AG04450 (cell line): ENCODE data around the gene EYA4. TPM values are rescaled to one million over a fixed set of nuclear protein-coding genes. Genes with fewer than 3 reads are reported as not detected.

Source experiments
- CTCF ChIA-PET: fragments of 300-600, 350-600 bp; formaldehyde crosslinking; extraction: SDS; loops from one replicate; lab custom pipeline; 2022; ENCODE audit warnings: antibody characterized with exemption, inconsistent platforms; lab: Charles Lee
- POLR2A ChIA-PET: fragments of 350-600 bp; formaldehyde crosslinking; extraction: SDS; loops from one replicate; lab custom pipeline; 2021; ENCODE audit warnings: antibody characterized with exemption, inconsistent platforms; lab: Yijun Ruan, JAX
- DNase-seq: peaks from one replicate; pipeline ENCODE4 v3.0.0-alpha.2; 2011; ENCODE audit warnings: low read depth, low spot score
- H3K27ac ChIP-seq: one replicate; pipeline ENCODE4 v1.5.1; 2012; ENCODE audit warnings: low read depth, low read length, control low read depth
- H3K27me3 ChIP-seq: one replicate; pipeline ENCODE4 v1.6.0; 2012; ENCODE audit warnings: low read length; ENCODE audit not compliant: control insufficient read depth, insufficient read depth
- H3K4me3 ChIP-seq: 2 replicates; pipeline ENCODE4 v1.5.1; 2011; ENCODE audit warnings: mild to moderate bottlenecking, low read depth, low read length, control low read depth
- H3K9me3 ChIP-seq: 2 replicates; pipeline ENCODE4 v1.5.1; 2012; ENCODE audit warnings: low read length; ENCODE audit not compliant: control insufficient read depth, insufficient read depth
- CTCF ChIP-seq: IDR thresholded peaks from 2 replicates; pipeline ENCODE4 v1.5.1; 2011; ENCODE audit warnings: low read depth, low read length, control low read depth, inconsistent platforms
- polyA plus RNA-seq: library from polyadenylated mRNA; depleted of rRNA; stranded (reverse); fragments of >200 nt; gene quantifications from 2 replicates; pipeline ENCODE4 v1.2.3, GENCODE V29; 2011

The EYA4 gene
- polyA plus RNA-seq, 1 experiment = 37.8 TPM

DNA sequence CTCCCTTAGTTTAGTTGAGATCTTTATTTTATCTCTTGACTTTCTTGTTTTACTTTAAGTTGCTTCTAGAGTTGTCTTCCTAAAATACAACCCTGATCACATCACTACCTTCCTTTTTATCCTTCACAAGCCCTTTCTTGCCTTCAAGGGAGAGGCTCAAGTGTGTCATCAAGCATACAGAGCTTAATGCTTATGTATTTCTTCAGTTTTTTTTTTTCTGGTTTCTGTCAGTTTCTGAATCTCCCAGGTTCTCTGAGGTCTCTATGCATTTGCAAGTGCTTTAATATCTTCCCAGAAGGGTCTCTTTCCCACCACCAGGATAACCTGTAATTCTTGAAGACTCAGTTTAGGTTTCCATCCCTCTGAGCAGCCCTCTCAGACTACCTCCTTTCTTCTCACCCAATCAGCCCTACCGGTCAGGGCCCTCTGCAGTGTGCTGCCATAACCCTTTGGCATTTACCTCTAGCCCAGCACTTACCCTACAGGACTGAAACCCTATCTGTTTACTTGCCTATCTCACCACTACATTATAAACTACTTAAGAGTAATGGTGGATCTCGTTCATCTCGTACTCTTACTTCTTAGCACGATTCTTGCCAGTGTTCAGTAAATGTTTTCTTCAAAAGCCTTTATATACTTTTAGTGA lies 36.9 kb downstream of the EYA4 start:
- POLR2A ChIA-PET = no interaction called here
- no peak for TF ChIP-seq CTCF
- H3K27me3 ChIP-seq = no peaks in the 10 kb centered on the region
- no peak for DNase-seq
- no peak overlapping the region for H3K4me3 ChIP-seq
- CTCF ChIA-PET = no interaction called here
- no peak overlapping the region for H3K27ac ChIP-seq
- H3K9me3 ChIP-seq = no peaks in the 10 kb centered on the region

GRCh38 chr6:133286765-133287164 lies 45.6 kb downstream of the EYA4 start:
- no peak for DNase-seq
- TF ChIP-seq CTCF = peak; percentile 43

DNA sequence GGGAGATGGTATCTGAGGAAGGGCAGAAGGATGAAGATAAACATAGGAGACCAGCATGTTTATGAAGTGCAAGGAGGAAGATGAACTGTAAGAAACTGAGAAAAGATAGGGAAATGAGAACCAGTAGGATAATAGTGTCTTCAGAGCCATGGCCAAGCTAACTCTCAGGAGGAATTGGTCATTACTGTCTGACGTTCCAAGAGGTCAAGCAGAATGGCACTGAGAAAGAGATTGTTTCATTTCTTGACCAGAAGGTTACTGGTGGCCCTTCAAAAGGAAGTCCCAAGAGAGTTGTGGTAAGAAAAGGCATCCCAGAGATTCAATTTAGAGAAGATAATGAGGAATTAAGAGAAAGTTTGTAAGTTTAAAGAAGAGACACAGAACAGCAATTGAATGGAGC lies 47.5 kb downstream of the EYA4 start:
- ChIA-PET CTCF (no interaction called here), POLR2A (no interaction called here)
- no peaks in the 10 kb centered on the region for H3K9me3 ChIP-seq
- TF ChIP-seq CTCF = no peak
- no peak overlapping the region for H3K27ac ChIP-seq
- H3K27me3 ChIP-seq = no peaks in the 10 kb centered on the region
- H3K4me3 ChIP-seq = no peak overlapping the region
- no peak for DNase-seq

More at GRCh38 chr6:133286765-133287164, 45.6 kb downstream of the EYA4 start:
- no peaks in the 10 kb centered on the region for H3K27me3 ChIP-seq
- H3K9me3 ChIP-seq = no peaks in the 10 kb centered on the region
- POLR2A ChIA-PET = no interaction called here
- no peak overlapping the region for H3K4me3 ChIP-seq
- CTCF ChIA-PET = no interaction called here
- H3K27ac ChIP-seq = no peak overlapping the region

- Histone ChIP-seq H3K4me3 (no peak overlapping the region), H3K27me3 (no peaks in the 10 kb centered on the region), H3K27ac (no peak overlapping the region), H3K9me3 (no peaks in the 10 kb centered on the region)
- TF ChIP-seq CTCF = no peak
- ChIA-PET POLR2A (no interaction called here), CTCF (no interaction called here)
- DNase-seq = no peak
Observed at GRCh38 chr6:133289733-133290306, 48.7 kb downstream of the EYA4 start.

DNA sequence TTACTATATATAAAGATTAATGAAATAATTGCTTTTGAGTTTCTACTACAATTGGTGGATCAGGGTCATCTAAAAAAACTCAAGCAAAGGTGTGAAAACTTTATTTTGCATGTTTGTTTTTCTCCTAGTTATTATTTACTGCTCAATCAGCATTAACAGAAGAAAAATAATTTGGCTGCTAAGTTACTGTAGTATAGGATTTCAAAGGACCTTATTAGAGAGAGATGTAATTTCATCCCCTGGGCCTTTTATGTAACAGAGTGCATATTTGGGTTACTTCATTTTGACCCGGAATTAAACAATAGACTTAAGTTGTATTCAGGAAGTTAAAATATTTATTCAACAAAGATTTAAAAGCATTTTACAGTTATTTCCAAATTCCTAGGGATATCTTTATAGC lies 49.8 kb downstream of the EYA4 start:
- H3K27me3 ChIP-seq = no peaks in the 10 kb centered on the region
- no peak overlapping the region for H3K4me3 ChIP-seq
- ChIA-PET CTCF (interaction anchor here (0.9 kb wide), 1 partner anchor 469 kb away, joined by 10 read pairs; no protein-coding TSS in a partner anchor), POLR2A (interaction anchor here (0.5 kb wide), 1 partner anchor 1299 kb away, joined by 3 read pairs; no protein-coding TSS in a partner anchor)
- H3K9me3 ChIP-seq = no peaks in the 10 kb centered on the region
- no peak for TF ChIP-seq CTCF
- DNase-seq = no peak
- no peak overlapping the region for H3K27ac ChIP-seq
